Aorta (tissue), 5 donors: Measurements from ENCODE around the gene EI24. TPM values are rescaled to one million over a fixed set of nuclear protein-coding genes. Genes with fewer than 3 reads are reported as not detected.
"Not testable (repeated sequence)": the region's sequence is repeated elsewhere in the genome, so short reads cannot be mapped to it uniquely, and the experiment has no call there.

Experiments used
- ATAC-seq: fragments of 200-7000 bp; cut with Tn5 transposase; one replicate; pipeline ENCODE4 v1.9.1; 2022; ENCODE audit warnings: moderate library complexity; ENCODE audit not compliant: low FRiP score
- DNase-seq, 2 donors: peaks; one replicate each; pipeline ENCODE4 v3.0.0-alpha.2; 2020
- H3K27ac ChIP-seq, 2 donors: one replicate each; pipeline ENCODE4 v1.5.1; 2013; ENCODE audit warnings: low read length in 2 of 2, mild to moderate bottlenecking in 2 of 2, moderate library complexity in 2 of 2, control low read depth in 1 of 2, inconsistent platforms in 1 of 2, low read depth in 1 of 2
- H3K27me3 ChIP-seq, 2 donors: one replicate each; pipeline ENCODE4 v1.6.1; 2013; ENCODE audit warnings: control low read depth in 1 of 2, low read length in 1 of 2, mild to moderate bottlenecking in 1 of 2, moderate library complexity in 1 of 2; ENCODE audit not compliant: insufficient read depth in 2 of 2, control insufficient read depth in 1 of 2
- H3K36me3 ChIP-seq, 2 donors: one replicate each; pipeline ENCODE4 v1.6.1; 2013; ENCODE audit warnings: control low read depth in 1 of 2, low read length in 1 of 2, mild to moderate bottlenecking in 1 of 2; ENCODE audit not compliant: insufficient read depth in 2 of 2, control insufficient read depth in 1 of 2
- H3K4me1 ChIP-seq, 2 donors: one replicate each; pipeline ENCODE4 v1.6.1; 2013; ENCODE audit warnings: low read length in 2 of 2, control low read depth in 1 of 2, mild to moderate bottlenecking in 1 of 2, moderate library complexity in 1 of 2; ENCODE audit not compliant: insufficient read depth in 2 of 2, control insufficient read depth in 1 of 2
- H3K4me3 ChIP-seq, 2 donors: one replicate each; pipeline ENCODE4 v1.5.1; 2013; ENCODE audit warnings: low read length in 2 of 2, control low read depth in 1 of 2, mild to moderate bottlenecking in 1 of 2
- H3K9me3 ChIP-seq: one replicate; pipeline ENCODE4 v1.6.1; 2013; ENCODE audit warnings: mild to moderate bottlenecking, low read length; ENCODE audit not compliant: control insufficient read depth
- WGBS, 2 donors: extraction: QIAGEN DNeasy Blood & Tissue Kit; methylation state at CpG; one replicate each; pipeline ENCODE4 v1.1.7; 2013; 5-methylcytosine and 5-hydroxymethylcytosine counted together
- intact Hi-C, 2 donors: fragments of 100-400 bp; cut with DNase I; formaldehyde crosslinking; loops; one replicate each; pipeline versions ENCODE4 v1.14.2 to v1.15.0; 2022
- long read RNA-seq, 2 donors: library from polyadenylated mRNA; unstranded; transcript quantifications; one replicate each; pipeline ENCODE4 v2.0.0, GENCODE V29; 2020 to 2021
- polyA plus RNA-seq, 2 donors: library from polyadenylated mRNA; stranded (reverse); fragments of 200-250 nt; gene quantifications; one replicate each; pipeline ENCODE4 v1.2.3, GENCODE V29; 2013
- total RNA-seq, 2 donors: library from RNA; stranded (reverse); fragmentation: NEBNext Ultra II Directional; extraction: Animal tissue kit (Norgen Biotek cat#: 25700); gene quantifications; one replicate each; pipeline ENCODE4 v1.2.1, GENCODE V29; 2021
- donor health status: healthy with polysubstance abuse.
- donor health status: Bipolar disorder and iron deficiency.
- donor health status: DM: no; HTN: no; CAD: no.
- donor health status: DM: no; HTN: no; CAD: no.
- donor health status: DM: yes; HTN: yes; CAD: no.

The EI24 gene
- 10 to 100 TPM; 47.1 to 50.1 TPM for total RNA-seq
- polyA plus RNA-seq: 10 to 100 TPM; 55.4 to 59.7 TPM
- long read RNA-seq, donor 1, transcript EI24-201 (11 exons, 2,455 nt): major isoform, 74 of 108 reads
- long read RNA-seq, donor 1, partial matches to known transcripts: 16 of 108 reads
- long read RNA-seq, donor 1, other reads (novel, unspliced or antisense): 12 of 108 reads
- long read RNA-seq, donor 2, transcript EI24-201 (11 exons, 2,455 nt): major isoform, 30 of 44 reads
- long read RNA-seq, donor 2, partial matches to known transcripts: 2 of 44 reads
- long read RNA-seq, donor 2, other reads (novel, unspliced or antisense): 10 of 44 reads

DNA sequence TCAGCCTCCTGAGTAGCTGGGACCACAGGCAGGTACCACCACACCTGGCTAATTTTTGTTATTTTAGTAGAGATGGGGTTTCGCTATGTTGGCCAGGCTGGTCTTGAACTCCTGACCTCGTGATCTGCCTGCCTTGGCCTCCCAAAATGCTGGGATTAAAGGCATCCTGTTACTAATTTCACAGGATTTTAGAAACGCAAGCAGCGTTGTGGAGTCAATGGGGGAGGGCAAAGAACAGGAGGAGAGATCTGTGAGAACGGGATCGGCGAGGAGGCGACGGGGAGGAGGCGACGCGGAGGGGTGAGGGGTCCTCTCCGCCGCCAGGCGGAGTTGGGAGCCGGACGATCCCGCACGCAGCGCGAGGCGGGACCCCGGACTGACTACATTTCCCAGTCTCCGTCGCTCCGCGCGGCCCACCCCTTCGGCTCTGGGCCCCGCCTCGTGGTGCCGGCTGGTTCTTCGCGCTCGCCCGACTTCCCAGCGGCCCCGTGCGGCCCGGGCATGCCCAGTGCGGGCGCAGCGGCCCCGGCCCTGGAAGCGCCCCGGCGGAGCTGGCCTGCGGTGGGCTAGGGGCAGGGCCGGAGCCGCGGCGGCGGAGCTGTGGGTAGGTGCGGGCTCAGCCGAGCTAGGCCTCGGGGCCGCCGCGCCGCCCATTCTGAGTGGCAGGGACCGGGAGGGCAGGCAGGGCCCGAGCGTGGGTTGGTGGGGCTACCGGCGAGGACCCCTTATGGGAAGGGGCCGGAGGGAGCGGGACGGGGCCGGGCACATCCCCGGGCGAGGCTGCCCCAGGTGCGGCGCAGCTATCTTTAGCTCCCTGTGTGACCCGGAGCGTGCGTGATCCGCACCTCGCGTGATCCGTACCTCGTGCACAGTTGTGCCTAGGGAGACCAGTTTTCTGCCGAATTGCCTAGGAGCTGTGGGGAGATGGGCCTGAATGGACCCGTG lies at the start of gene EI24:
TSS of gene EI24 (plus strand) at position 508 of the 945 bp plus-strand sequence. CDS start 3,051 bp downstream, outside the sequence.
- H3K4me1 ChIP-seq: peaks cover 0 to 2% of the 10 kb centered on the region in 2 donors
- peak within 1 kb of the TSS in 1 of 2 donors; percentile 38 for H3K27ac ChIP-seq
- peak; percentile 96 to 97 for DNase-seq
- ATAC-seq: peak; percentile 99
- no peaks in the 10 kb centered on the region for H3K36me3 ChIP-seq
- peak within 1 kb of the TSS; percentile 74 to 86 for H3K4me3 ChIP-seq
- no peaks in the 10 kb centered on the region for H3K27me3 ChIP-seq
- H3K9me3 ChIP-seq: no peaks in the 10 kb centered on the region
- WGBS, 2 donors: 1% methylated on average over 64 to 83 of the region's 83 CpGs
- intact Hi-C loops: loop anchor here (5.0 to 10.0 kb wide), 2 partner anchors 74 to 457 kb away; partner anchors contain the start of genes FEZ1 (in 1 of the 2) and TMEM218 (in 1 of the 2)

DNA sequence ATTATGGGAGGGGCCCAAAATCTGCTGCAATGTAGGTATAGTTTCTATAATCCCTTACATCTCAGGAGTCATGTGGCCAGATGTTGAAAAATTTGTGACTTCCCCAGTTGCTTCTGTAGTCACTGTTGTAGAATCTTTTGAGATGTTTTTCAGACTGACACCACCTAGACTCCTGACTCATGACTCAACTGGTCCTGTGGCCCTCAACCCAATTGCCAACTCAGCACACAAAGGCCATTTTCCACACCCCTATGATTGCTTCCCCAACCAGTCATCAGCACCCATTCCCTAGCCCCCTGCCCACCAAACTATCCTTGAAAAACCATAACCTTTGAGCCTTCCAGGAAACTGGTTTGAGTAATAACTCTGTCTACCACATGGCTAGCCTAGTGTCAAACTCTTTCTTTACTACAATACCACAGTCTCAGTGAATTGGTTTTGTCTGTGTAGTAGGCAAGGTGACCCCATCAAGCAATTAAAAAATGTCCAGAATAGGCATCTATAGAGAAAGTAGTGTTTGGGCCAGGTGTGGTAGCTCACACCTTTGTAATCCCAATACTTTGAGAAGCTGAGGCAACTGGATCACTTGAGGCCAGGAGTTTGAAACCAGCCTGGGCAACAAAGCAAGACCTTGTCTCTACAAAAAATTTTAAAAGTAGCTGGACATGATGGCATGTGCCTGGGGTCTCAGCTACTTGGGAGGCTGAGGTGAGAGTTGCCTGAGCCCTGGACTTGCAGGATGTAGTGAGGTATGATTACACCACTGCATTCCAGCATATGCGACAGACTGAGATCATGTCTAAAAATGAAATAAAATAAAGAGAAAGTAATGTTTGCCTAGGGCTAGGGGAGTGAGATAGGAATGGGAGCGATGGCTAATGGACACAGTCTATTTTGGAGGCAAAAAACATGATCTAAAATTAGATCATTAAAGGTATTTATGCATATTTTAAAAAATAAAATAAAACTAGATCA lies 49.1 kb upstream of the EI24 start:
- no peaks in the 10 kb centered on the region for H3K27me3 ChIP-seq
- H3K4me1 ChIP-seq: no peaks in the 10 kb centered on the region
- H3K36me3 ChIP-seq: no peaks in the 10 kb centered on the region
- 22 to 31% methylated on average over 2 of the region's 2 CpGs for WGBS, 2 donors
- H3K9me3 ChIP-seq: no peaks in the 10 kb centered on the region
- no peak for DNase-seq
- ATAC-seq: no peak
- H3K4me3 ChIP-seq: no peak overlapping the region
- intact Hi-C loops: no loop called here
- H3K27ac ChIP-seq: no peak overlapping the region

DNA sequence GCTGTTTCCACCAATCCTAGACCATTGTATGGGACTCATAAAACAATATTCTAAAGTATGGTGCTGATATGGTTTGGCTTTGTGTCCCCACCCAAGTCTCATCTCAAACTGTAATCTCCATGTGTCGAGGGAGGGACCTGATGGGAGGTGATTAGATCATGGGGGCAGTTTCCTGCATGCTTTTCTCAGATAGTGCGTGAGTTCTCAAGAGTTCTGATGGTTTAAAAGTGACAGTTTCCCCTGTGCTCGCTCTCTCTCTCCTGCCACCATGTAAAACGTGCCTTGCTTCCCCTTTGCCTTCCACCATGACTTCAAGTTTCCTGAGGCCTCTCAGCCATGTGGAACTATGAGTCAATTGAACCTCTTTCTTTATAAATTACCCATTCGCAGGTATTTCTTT lies 44.0 kb upstream of the EI24 start:
- Histone ChIP-seq H3K36me3 (no peaks in the 10 kb centered on the region), H3K27me3 (no peaks in the 10 kb centered on the region), H3K9me3 (no peaks in the 10 kb centered on the region), H3K4me1 (no peaks in the 10 kb centered on the region), H3K27ac (no peak overlapping the region), H3K4me3 (no peak overlapping the region)
- no peak for ATAC-seq
- intact Hi-C loops: no loop called here
- DNase-seq: no peak
- WGBS, 2 donors: 73 to 75% methylated on average over 5 of the region's 5 CpGs

DNA sequence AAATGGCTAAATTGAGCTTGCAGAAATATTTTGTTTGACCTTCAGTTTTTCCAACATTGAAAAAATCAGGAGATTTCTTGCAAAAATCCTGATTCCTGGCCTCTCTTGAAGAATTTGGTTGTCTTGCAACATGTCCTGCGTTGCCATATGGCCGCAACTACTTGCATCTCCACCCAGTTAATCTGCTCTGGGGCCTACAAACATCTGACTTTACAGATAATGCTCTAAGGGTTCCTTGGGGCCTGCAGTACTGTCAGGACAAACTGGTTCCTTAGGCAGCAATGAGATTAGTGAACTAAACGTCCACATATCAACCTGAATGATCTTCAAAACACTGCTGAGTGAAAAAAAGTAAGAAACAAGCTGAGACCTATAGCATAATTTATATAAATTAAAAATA lies 36.6 kb upstream of the EI24 start:
- Histone ChIP-seq H3K4me1 (no peaks in the 10 kb centered on the region), H3K9me3 (no peaks in the 10 kb centered on the region), H3K36me3 (no peaks in the 10 kb centered on the region), H3K4me3 (no peak overlapping the region), H3K27ac (no peak overlapping the region), H3K27me3 (no peaks in the 10 kb centered on the region)
- no peak for ATAC-seq
- DNase-seq: no peak
- 74 to 76% methylated on average over 3 of the region's 3 CpGs for WGBS, 2 donors
- intact Hi-C loops: no loop called here

DNA sequence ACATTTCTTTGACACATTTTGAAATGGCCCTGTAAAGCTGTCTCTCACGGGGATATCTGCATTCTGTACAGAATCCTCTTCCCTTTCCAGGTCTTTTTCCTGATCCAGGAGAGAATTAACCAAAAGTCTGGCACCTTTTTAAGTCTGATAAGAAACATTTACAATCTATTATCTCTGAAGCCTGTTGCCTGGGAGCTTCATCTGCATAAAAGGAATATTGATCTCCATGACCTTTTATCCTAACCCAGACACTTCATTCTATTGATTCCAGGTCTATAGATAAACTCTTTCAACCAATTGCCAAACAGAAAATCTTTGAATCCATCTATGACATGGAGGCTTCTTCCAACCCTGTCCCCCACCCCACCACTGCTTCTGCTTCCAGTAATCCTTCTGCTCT lies 33.7 kb upstream of the EI24 start:
- WGBS, 2 donors: 46 to 63% methylated on average over 1 of the region's 1 CpG
- Histone ChIP-seq H3K27ac (no peak overlapping the region), H3K27me3 (no peaks in the 10 kb centered on the region), H3K36me3 (no peaks in the 10 kb centered on the region), H3K4me3 (no peak overlapping the region), H3K4me1 (no peaks in the 10 kb centered on the region), H3K9me3 (no peaks in the 10 kb centered on the region)
- intact Hi-C loops: no loop called here
- ATAC-seq (no peak), DNase-seq (no peak)

DNA sequence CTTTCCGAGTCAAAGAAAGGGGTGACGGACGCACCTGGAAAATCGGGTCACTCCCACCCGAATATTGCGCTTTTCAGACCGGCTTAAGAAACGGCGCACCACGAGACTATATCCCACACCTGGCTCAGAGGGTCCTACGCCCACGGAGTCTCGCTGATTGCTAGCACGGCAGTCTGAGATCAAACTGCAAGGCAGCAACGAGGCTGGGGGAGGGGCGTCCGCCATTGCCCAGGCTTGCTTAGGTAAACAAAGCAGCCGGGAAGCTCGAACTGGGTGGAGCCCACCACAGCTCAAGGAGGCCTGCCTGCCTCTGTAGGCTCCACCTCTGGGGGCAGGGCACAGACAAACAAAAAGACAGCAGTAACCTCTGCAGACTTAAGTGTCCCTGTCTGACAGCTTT lies 32.4 kb upstream of the EI24 start:
- H3K27me3 ChIP-seq, H3K9me3 ChIP-seq, DNase-seq, H3K4me3 ChIP-seq, ATAC-seq, H3K36me3 ChIP-seq, H3K27ac ChIP-seq, intact Hi-C loops, H3K4me1 ChIP-seq: not testable (repeated sequence)
- 45 to 69% methylated on average over 6 to 10 of the region's 19 CpGs for WGBS, 2 donors

DNA sequence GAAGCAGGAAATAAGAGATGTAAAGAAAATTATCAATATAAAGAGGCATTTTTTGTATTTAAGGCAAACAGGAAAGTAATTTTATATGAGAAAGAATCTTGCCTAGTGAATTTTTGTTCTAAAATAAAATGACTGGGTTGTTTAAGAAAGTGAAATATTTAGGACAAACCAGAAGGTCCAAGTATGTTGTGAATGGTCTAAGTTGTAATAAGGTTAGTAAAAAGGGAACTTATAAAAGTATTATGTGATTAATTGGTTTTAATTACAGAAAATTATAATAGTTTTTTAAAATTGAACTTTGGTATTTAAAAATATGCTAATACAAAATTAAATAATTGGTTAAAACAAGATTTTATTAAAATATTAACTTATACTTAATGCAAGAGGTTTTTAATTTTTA lies 26.6 kb upstream of the EI24 start:
- no peaks in the 10 kb centered on the region for H3K4me1 ChIP-seq
- ATAC-seq (no peak), DNase-seq (no peak)

DNA sequence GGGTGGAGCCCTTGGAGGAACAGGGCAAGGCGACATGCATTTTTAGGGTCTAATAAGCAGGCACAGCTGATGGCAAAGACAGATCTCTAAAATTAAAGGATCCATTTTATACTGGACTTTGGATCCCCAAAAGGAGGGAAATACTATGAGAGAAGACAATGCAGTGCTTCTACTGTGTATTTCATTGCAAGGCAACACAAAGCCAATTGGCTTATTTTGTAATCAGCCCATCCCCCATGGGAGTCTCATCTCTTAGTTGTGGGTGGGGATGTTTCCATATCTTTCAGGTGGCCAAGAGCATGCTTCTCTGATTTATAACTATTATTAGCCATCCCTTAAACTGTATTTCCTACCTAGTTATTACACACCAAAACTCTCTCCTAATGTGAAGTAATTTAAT lies 18.5 kb upstream of the EI24 start:
- Histone ChIP-seq H3K4me3 (no peak overlapping the region), H3K9me3 (peaks cover 12% of the 10 kb centered on the region), H3K27ac (no peak overlapping the region), H3K36me3 (no peaks in the 10 kb centered on the region), H3K4me1 (no peaks in the 10 kb centered on the region), H3K27me3 (no peaks in the 10 kb centered on the region)
- ATAC-seq (no peak), DNase-seq (no peak)
- intact Hi-C loops: no loop called here
- 88 to 91% methylated on average over 1 of the region's 1 CpG for WGBS, 2 donors

More for the DNA sequence above, 26.6 kb upstream of the EI24 start:
- intact Hi-C loops: no loop called here
- H3K9me3 ChIP-seq: no peaks in the 10 kb centered on the region
- no peak overlapping the region for H3K27ac ChIP-seq
- no peaks in the 10 kb centered on the region for H3K36me3 ChIP-seq
- no peak overlapping the region for H3K4me3 ChIP-seq
- H3K27me3 ChIP-seq: no peaks in the 10 kb centered on the region
